GM21423 (cell line): ENCODE measurements around the gene LHPP.
A peak's percentile ranks its signal among the peaks of the same experiment; 100 is the strongest.

Experiments
- ATAC-seq: cut with Tn5 transposase; IDR thresholded peaks from one replicate; pipeline ENCODE4 v1.9.1; 2021; ENCODE audit warnings: mild to moderate bottlenecking, moderate library complexity; ENCODE audit not compliant: unreplicated experiment

Gene LHPP

DNA sequence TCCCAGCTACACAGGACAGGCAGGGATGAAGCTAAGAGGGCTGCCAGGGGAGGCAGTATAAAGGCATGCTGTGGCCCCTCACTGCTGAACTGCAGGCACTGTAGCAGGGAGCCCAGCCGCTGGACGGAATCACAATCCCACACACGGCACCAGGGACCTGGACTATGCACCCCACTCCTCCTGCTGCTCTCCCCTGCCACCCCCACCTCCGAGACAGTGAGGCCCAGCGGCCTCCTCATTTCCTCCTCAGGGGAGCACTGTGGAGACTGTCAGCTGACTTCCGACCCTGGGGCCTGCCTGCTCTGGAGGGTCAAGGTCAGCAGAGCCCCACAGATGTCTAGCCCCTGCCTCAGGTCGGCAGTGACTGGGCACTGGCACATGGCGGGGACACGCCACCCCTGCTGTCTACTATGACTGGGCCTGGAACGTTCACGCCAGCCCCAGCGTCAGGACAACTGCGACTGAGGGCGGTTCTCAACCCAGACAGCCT lies 189.8 kb downstream of the LHPP start:
- ATAC-seq: no peak

DNA sequence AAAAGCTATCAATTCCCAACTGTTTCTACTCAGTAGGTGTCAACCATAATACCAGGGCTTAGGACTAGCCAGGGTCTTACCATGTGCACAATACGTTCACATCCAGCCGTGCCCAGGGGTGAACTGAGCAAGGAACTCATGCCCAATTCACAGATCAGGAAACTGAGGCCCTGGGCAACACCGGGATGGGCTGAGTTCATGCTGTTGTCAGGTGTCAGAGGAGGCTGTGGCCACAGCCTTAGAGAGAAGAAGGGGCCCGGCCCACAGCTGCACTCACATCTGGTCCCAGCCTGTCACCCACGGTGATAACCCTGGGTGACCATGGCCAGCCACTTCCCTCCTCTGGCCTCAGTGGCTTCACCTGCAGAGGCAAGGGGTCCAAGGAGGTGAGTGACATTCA lies 190.6 kb downstream of the LHPP start:
- ATAC-seq: no peak

DNA sequence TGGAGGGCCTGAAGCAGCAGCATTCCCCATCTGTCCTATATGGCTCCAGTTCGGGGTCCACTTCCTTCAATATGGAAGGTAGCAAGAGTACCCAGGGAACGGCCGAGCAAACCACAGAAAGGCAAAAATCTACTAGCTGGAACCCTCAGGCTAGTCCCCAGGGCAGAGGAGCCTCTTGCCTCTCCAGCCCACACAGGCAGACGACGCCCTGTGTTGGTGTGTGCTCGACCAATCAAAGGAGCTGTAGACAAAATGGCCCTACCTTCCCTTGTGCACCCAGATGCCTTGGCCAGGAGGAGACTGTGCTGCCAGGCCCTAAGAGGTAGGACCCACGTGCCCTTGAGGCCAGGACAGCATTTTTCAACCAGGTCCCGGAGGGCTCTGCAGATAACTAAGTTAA lies 191.1 kb downstream of the LHPP start:
- no peak for ATAC-seq

DNA sequence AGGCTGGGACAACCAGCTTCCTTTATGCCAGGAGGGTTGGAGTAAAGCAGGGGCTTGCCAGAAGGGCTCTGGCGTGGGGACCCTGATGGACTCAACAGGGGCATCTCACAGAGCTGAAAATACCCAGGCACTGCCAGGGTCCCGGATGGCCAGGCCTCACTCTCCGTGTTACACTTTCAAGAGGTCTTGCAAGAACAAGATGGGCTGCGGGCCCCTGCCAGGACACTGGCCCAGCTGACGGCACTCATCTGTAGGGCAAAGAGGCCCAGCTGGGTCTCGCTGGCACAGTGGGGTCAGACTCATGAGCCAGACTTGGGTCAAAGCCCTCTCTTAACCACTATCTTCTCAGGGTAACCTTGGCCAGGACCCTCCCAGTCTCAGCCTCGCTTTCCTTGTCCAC lies 191.7 kb downstream of the LHPP start:
- ATAC-seq: no peak

DNA sequence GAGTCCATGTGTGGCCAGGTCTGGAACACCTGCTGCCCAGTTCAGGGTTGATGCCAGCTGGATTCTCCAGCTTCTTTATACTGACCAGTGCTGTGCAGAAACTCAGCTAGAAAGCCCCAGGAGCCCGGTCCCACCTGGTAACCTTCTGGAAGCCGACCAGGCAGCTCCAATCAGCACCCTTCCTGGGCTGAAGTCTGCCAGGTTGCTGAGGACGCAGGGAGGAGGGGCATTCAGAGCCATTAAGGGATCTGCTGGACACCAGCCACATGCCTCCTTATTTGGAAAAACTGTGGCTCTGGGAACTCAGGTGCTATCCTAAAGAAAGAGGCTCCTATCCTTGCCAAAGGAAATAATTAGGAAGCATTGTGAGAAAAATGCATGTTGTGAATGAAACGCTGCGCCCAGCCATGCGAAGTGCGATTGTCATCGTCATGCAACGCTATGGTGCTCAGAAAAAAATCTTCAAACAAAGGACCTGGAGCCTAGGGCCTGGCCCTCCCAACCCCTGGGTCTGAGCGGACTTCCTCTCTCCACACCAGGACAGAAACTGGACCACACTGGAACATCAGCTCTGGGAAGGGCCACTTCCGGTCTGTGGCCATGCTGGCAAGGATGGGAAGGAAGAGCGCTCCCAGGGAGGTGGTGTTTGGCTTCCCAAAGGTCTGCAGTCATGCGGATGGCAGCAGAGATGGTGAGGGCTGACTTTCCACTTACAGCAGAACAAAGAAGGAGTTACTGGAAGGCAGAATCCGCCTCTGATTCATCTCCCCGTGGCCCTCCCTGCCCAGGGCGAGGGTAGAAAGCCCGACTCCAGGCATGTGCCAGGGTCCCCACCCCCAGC lies 192.4 kb downstream of the LHPP start:
- ATAC-seq: no peak

DNA sequence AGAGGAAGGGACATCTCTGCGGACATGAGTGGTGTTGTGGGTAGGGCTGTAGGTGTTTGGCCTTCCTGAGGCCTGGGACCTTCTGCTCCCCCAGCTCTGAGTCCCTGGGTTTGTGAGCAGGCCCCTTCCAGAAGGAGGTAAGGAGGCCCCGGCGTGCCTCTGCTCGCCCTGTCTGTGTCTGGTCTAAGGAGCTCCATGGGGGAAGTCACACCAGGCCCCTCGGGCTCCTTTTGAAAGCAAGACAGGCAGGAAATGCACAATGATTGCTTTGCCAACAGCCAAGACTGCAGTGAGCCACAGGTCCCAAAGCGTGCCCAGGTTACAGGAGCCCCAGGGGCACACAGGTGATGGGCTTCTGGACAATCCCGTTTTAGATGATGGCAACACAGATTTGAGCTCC lies 193.1 kb downstream of the LHPP start:
- ATAC-seq: no peak

DNA sequence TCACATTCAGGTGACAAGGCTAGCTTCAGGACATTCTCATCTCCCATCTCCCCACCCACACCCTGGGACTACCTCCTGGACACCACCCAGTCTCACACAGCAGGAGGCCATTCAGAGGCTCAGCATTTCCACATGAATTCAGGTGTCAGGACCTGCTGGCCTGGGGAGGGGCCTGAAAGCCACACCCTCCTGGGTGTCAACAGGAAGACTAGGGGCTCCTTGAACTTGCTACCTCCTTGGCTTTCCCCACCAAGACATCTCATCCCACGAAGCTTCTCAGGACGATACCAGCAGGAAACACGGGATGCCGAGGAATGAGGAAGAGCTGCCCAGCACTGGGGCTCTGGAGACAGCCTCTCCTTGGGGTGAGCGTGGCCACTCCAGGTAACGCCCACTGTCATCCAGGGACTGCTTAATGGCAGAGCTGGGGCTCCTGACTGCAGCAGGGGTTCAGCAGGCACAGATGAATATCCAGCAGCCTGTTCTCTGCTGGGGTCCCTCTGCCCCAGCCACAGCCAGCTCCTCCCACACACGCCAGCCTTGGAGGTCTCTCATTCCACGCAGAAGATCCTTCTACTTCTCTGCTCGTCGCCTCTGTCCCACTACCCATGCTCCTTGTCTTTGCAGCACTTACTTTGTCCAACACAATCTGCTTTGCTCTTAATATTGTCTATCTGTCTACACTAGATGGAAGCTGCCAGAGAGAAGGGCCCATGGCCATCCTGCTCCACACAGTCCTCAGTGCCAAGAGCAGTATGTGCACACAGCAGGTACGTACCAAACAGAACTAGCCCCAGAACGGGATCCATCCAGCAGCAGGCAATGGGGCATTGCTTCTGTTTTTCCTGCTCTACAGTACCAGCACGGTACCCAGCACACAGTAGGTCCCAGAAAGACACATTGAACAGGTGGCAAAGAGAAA lies 193.8 kb downstream of the LHPP start:
- no peak for ATAC-seq

DNA sequence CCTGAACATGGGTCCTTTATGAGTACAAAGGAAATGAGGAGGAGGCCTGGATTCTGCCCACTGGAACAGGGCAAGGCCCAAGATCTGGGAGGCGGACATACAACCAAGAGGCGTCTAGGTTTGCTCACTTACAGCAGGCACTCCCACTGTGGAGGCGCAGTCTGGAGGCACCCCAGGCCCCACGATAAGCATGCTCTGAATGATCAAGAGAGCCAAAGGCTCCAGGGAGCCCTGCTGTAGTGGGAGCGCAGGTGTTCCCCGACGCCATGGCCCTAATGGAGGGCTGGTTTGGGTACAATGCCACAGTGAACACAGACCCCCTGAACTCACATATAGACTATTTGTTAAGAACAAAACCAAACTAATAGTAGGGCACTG lies 194.5 kb downstream of the LHPP start:
- ATAC-seq: no peak

DNA sequence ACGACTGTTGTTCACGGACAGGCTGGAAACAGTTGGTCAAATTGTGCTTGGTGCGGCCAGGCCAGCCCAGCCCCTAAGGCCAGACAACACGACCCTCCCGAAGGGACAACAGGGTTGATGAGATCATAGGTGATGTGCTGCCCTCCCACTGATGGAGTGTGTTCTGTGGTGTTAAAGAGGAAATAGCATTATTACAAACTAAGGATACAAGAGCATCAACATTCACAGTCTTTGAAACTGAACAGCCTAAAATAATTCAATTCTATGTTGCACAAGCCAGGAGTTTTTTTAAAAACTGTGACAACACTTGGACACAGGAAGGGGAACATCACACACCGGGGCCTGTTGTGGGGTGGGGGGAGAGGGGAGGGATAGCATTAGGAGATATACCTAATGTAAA lies 194.9 kb downstream of the LHPP start:
- ATAC-seq: no peak

DNA sequence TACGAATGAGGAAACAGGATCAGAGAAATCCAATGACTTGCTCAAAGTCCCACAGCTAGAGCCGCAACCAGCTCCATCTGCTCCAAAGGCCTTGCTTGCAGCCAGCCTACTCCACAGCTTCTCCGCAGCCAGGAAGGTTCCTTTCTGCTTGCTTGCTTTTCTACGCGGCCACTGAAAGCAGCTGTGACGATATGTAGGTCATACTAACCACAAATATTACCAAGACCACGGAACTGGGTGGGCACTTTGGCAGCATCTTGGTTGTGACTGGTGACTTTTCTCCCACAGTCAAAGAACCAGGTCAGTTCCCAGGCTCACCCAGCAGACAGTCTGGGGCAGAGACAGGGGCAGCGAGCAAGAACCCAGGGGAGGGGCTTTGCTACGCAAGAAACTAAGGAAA lies 196.2 kb downstream of the LHPP start:
- peak; percentile 55 for ATAC-seq

DNA sequence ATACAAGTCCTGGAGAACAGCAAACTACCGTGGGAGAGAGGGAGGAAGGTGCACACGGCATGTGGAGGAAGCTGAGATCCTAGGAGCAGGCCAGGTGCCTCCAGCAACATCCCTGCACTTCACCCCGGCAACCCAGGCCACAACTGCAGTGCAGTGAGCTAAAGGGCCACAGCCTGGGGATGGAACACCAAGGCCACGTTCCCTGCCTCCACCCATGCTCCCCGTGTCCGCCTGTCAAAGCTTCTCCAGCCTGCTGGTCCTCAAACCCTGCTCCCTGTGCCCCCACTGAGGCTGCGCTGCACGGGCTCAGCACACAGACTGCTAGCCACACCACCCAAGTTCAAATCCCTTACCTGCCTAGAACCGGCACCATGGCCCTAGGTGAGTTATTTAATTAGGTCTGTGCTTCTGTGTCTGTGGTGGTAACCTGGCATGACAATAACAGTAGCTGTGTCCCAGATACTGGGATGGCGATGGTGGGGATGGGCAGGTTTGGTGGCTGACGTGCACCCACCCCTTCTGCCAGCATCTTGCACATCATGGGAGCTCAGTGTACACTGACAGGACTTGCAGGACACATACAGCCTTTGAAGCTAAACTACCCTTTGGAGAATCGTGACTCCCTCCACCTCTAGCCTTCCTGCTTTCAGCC lies 197.1 kb downstream of the LHPP start:
- ATAC-seq: no peak

DNA sequence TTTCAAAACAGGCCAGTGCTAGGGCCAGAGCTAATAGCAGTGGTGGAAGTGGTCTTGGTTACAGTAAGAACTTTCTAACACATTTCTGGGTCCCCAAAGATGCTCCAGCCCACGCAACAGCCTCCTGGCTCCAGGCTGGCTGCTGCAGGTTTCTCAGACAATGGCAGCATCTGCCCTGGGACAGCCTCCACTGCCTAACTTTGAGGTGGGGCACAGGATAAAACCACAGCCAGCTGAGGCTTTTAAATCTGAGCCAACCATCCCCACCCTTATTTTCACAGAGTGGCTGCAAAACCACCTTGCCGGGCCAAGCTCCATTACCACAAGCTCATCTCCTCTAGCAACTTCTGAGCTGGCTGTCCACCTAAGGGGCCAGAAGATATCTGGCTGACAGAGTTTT lies 197.8 kb downstream of the LHPP start:
- ATAC-seq: no peak

DNA sequence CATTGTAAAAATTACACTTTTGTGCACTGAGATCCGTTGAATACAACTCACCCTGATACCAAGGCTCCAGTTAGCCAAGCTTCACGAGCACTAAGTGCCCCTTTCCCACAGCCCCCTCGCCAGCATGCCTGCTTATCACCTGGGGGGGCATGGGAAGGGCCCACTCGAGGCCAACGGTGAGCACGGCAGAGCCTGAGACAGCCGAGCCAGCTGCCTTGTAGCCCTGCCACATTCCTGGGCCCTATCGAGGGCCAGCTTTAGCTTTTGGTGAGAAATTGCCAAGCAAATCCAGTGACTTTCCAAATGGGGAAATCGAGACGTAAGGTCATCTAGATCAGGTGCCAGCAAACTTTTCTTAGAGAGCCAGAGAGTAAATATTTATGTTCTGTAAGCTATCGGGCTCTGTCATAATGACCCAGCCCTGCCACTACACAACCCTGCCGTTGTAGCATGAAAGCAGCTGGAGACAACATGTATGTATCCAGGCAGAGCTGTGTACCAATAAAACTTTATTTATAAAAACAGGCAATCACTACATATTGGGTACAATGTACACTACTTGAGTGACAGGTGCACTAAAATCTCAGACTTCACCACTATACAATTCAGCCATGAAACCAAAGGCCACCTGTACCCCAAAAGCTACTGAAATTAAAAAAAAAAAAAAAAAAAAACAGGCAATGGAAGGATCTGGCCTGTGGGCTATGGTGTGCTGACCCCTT lies 198.9 kb downstream of the LHPP start:
- ATAC-seq: no peak

DNA sequence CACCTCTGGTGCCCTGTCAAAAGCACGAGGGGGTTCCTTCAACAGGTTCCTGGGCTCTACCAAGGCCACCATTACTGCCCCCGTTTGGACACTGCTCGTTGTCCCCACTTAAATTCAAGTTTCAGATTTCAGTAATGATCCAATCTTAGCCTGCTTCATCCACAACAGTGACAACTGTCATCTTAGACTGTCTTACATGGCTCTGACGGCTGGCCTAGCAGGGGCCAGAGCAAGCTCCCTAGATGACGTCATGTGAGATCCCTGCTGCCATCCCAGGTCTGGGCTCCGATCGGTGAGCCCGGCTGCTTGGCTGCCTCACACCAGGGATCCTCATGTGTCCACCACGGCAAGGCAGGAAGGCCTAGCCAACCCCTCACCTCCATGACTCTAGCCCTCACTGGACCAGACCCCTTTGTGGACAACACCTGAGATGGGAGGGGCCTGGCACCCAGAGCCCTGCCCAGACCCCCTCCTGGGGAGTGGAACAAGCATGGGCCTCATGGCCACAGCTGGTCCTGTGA lies 200.1 kb downstream of the LHPP start:
- no peak for ATAC-seq

DNA sequence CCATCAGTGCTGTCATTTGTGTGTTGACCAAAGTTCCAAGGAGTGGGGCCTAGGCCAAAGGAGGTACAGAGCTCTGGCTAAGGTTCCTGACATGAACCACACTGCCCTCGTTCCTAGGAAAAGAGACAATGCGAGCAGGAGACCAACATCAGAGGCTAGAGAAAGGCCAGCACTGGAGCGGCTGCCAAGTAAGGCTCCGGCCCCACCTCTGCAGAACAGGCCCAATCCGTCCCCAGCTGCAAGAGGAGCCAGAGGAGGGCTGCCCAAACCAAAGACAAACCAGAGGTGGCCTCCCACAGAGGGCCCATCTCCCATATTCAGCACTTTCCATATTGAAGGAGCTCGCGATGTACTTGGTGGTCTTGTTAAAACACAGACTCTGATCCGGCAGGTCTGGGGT lies 201.6 kb downstream of the LHPP start:
- no peak for ATAC-seq
